ENCODE data around the gene MEF2A.
"Not testable (repeated sequence)": the region's sequence is repeated elsewhere in the genome, so short reads cannot be mapped to it uniquely, and the experiment has no call there.

The MEF2A gene

DNA sequence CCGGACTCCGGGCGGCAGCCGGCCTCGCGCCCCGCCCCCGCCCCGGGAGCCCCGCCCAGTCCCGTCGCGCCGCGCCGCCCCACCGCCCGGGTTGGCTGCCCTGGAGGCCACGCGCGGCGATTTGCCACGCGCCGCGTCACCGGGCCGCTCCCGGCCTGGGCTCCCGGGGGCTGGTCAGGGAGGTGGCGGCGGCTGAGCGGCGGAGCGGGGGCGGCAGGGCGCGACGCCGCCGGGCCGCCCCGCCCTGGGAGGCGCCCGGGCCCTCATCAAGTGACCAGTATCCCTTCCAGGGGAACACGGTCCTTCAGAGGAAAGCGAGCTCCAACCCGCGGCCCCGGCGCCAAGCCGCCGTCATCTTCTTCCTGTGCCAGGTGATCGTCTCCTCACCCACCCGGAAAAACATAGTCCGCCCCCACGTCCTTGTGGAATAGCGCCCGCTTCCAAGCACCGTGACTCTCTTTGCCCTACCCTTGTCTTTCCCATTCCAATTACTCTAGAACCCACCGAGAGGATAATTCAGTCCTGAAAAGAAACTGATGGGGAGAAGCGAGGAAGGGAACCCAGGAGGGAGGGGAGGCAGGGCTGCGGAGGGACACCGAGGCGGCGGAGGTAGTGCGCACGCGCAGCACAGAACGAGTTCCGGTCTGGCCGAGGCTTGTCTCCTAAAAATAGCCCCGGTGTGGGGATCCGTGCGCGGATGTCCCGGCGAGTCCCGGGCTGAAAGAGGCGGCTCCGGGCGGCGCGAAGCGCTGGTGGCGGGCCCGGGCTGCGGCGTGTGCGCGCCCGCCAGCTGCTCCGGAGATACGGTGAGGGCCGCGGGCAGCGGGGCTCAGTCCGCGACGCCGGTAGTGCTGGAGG lies at the start of gene MEF2A:
TSS of gene MEF2A (plus strand) at position 686 of the 858 bp plus-strand sequence. CDS start 67,136 bp downstream, outside the sequence.
- peak; percentile 93 for DNase-seq

DNA sequence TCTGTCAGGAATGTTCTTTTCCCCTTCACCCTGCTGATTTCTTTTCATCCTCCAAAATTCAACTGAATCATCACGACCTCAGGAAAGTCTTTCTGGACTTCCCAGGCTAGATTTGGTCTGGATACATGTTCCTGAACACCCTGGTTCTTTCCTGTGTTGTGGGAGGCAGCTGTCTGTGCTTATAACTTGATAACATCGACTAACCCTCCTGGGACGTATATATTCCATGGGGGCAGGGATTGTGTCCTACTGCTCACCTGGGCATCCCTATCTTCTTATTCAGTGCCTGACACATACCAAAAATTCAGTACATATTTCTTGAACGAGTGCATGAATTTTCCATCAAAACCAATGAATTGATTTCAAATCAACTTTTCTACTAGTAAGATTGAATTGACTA lies 47.6 kb upstream of the MEF2A start:
- DNase-seq = no peak

DNA sequence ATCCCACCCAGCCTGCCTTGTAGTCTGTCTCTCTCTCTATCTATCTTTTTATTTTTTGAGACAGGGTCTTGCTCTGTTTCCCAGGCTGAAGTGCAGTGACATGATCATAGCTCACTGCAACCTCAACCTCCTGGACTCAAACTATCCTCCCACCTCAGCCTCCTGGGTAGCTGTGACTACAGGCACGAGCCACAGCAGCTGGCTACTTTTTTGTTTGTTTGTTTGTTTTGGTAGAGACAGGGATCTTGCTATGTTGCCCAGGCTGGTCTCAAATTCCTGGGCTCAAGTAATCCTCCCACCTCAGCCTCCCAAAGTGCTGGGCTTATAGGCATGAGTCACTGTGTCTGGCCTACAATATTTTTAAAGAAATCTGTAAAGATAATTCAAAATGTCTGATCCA lies 46.4 kb upstream of the MEF2A start:
- DNase-seq = not testable (repeated sequence)

DNA sequence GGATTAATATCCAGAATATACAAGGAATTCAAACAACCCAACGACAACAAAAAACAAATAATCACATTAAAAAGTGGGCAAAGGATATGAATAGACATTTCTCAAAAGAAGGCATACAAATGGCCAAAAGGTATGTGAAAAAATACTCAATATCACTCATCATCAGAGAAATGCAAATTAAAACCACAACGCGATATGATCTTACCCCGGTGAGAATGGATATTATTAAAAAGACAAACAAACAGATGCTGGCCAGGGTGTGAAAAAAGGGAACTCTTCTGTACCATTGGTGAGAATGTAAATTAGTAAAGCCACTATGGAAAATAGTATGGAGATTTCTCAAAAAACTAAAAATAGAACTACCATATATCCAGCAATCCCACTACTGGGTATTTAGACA lies 43.5 kb upstream of the MEF2A start:
- no peak for DNase-seq

DNA sequence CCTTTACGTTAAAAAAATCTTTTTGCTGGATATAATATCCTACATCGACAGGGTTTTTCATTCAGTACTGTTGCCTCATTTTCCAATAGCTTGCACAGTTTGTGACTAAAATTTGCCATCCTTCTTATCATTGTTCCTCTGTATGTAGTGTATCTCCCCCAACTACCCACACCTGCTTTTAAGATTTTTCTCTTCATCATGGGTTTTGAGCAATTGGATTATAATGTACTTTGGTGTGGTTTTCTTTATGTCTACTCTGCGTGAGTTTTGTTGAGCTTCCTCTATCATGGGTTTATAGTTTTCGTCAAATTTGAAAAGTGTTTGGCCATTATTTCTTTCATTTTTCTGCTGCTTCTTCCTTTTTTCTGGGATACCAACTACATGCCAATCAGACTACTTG lies 39.6 kb upstream of the MEF2A start:
- no peak for DNase-seq

DNA sequence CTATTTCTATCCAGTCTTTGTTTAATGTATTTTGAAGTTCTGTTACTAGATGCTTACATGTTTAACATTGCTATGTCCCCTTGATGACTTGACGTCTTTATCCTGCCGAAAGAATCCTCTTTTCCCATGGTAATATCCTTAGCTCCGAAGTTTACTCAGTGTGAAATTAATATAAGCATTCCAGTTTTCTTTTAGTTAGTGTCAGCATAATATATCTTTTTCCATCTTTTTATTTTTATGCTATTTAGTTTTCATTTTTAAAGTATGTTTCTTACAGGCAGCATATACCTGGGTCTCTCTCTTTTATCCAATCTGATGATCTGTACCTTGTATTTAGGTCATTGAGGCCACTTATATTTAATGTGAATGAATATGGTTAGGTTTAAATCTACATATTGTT lies 39.1 kb upstream of the MEF2A start:
- no peak for DNase-seq

DNA sequence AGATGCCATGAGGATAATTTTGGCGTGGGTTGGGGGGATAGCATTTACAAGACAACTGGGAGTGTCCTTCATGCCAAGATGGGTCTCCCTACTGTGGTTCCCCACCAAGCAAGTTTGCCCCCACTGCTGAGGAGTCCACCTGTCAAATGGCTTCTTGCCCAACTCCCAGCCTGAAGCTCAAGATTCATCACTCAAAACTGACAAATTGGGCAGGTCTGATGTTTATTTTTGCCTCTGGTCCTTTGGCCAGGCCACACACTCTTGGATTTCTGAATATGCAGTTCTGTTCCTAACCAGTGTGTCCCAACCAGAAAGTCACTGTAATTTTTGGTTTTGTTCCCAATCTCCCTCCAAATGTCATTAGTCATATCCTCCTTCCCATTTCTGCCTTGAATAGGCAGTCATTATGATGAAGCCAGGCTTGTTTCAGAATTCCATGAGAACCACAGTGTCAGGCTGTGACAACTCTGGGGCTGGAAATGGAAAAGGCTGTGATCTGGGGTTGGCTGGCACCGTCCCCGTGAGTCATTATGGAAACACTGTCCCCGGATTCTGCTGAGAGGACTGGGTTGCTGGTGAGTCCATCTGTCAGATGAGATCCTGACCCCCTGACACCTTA lies 29.3 kb upstream of the MEF2A start:
- no peak for DNase-seq

DNA sequence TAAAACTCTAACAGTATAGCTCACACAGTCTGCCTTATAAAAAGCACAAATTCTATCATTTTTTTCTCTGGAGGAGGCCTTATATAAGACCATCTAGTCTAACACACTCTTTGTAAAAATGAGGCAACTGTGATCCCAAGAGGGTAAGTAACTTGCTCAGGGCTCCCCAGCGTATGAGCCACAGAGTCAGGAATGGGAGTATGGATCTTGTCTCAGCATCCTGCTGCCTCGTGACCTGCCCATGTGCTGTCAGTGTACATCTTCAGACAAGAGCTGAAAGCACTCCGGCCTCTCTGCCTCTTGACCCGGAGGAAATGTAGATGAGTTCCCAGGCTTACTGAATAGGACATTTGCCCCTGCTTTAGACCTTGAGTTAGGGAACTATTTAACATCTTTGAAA lies 28.4 kb upstream of the MEF2A start:
- DNase-seq = no peak

DNA sequence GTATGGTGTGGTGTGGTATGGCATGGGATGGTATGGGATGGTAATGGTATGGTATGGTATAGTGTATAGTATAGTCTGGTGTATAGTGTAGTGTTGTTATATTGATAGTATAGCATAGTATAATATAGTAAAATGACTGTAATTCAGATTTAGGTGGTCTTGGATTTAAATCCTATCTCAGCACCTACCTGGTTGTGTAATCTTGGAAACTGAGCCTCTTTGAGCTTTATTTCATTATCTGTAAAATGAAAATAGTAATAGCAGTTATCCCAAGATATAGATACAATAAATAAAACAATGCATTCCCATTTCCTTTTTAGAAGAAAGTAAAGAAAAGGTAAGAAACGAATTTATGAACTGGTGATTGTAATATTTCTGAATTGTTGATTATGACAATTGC lies 27.5 kb upstream of the MEF2A start:
- DNase-seq = no peak

DNA sequence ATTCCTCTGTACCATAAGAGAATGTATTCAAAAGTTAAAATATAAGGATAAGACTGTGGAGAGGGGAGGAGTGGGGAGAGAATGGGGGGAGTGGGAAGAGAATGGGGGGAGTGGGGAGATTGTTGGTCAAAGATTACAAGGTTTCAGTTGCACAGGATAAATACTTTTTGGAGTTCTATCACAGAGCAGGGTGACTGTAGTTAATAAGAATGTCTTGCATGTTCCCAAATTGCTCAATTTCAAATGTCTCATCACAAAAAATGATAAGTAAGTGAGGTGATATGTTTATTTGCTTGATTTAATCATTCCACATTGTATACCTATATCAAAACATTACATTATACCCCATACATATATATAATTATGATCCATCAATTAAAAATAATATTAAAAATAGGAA lies 23.0 kb upstream of the MEF2A start:
- no peak for DNase-seq

DNA sequence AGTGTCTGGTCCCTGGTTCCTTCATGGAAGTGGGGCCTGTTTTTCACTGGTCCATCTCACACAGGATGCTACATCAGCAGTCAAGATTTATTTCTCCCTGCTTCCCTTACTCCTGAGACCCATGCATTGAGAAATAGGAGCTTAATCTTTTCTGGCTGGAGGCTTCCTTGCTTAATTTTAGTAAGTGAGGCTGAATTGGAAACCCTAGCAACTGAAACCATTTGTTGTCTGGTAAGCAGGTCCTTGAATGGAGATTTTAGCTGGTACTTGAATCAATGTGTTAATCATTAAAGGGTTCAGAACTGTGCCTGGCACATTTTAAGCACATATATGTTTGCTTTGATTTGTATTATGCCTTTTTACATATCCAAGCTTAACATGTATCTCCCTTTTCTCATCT lies 20.2 kb upstream of the MEF2A start:
- DNase-seq = no peak

DNA sequence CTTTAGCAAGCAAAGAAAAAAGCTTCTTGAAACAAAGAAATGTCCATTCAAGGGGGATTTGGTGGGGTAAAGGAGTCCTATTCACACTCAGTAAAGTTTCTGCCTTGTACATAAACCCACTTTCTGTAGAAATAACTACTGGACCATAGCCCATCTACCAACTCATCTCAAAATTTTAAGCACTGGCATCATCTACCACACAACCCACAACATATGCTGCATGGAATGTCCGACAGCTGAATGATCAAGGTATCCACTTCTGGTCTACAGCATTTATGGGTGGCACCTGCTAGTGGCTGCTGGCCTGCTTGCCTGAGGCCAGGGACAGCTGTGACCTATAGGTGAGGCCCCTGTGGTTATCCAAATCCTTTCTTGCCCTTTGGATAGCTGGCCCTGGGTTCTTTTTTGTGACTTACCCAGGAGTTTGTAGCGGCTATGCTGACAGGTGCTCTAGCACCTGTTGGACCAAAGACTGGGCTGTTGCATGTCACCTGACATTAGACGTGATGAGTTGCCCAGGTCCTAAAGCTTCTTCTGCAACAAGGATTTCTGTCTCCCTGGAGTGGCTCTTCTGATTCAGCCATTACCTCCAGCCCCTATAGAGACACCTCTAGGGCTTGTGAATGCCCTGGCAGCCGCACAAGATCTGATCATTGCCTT lies 19.2 kb upstream of the MEF2A start:
- no peak for DNase-seq

DNA sequence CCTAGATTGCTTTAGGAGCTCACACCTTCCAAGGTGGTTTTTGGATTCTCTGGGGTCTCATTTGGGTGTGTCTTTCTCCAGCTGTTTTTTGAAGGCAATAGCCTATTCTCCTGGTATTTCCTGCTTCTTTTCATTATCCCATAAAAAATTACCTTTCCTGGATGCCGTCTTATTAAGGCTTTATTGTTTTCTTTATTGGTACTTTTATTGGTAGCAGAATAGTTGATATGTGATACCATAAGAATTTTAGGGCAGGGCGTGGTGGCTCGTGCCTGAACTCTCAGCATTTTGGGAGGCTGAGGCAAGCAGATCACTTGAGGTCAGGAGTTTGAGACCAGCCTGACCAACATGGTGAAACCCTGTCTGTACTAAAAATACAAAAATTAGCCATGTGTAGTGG lies 18.3 kb upstream of the MEF2A start:
- no peak for DNase-seq

DNA sequence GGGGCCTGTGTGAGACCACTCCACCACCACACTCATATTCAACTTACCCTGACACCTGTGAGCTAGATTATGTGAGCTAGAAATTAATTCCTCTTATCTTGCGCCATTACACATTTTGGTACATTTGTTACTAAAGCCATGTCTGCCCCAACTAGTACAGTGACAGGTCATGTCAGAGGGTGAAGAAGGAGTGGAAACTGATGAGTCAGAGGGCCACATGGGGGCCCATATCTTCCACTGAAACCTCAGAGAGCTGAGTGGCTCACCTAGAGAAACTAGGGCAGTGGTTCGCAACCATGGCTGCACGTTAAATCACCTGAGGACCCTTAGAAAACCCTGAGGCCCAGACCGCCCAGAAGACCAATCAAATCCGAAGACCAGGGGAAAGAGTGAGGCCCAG lies 15.7 kb upstream of the MEF2A start:
- DNase-seq = no peak

DNA sequence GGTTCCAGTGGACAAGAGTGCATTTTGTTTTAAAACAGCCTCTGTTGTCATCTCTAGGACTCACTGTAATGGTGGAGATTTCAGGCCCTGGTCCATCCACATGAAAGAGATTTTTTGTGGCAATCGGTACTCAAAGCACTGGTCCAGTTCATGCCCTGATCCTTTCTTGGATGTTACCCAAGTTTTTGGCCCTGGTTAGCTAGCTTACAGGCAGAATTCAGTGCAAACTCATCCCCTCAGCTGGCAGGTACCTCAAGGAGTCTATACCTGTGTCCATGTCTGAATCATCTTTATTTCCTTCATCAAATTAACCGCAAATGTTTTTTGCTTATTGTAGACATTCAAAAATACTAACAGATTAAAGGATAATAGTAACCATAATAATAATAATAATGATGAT lies 13.7 kb upstream of the MEF2A start:
- no peak for DNase-seq

DNA sequence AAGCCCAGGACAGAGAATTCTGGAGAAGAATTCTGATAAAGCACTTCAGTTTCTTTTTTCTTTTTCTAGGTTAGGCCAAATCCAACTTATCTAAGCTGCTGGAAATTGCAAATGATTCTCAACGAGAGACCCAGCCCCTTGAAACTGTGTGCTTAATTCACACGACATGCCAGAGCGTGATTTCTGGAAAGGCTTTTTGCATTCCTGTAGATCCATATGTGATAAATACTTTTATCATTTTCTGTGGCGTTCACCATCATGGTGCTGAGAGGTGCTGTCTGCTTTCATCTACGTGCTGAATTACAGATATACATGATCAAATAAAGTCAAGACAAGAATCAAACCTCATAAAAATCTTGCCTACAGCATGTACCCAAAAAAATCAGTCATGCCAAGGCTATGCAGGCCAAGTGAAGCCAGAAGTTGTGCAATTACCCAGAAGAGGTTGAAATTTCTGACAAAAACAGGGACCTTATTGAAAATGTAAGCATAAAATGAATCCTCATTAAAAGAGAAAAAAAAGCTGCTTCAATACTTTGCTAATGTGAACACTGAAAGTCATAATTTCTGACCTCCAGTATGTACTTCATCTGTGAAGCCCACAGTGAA lies 10.8 kb upstream of the MEF2A start:
- no peak for DNase-seq

DNA sequence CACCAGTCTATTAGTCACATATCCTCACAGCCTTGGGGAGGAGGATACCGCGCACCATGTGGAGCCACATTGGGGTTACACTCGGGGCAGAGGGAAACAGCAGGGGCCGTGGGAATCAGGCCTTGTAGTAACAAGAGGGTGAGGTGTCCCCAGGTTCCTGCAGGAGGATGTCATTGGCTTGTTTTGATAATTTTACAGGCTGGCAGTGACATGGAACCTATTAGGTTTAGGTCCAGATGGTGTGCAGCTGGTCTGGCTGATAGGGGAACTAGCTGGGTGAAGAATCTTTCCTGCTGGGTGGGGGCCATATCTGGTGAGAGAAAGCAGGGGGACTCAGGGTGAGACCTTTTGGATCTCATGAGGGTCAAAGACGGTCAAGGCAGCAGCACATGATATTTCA lies 9.8 kb upstream of the MEF2A start:
- DNase-seq = no peak

DNA sequence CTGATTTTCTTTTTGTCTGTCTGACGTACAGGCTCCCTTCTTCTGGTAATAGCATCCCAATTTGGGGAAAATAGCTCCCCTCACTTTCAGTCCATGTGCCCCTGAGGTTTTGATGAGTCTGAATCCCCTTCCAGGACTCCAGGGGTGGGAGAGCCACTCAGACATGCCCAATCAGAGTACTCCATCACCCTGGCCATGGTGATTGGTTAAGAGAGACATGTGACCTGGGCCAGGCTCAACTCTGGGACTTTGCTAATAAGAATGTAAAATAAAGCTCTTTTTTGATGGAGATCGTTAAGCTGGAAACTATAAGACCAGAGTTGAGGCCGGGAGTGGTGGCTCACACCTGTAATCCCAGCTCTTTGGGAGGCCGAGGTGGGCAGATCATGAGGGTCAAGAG lies 9.2 kb upstream of the MEF2A start:
- DNase-seq = no peak

DNA sequence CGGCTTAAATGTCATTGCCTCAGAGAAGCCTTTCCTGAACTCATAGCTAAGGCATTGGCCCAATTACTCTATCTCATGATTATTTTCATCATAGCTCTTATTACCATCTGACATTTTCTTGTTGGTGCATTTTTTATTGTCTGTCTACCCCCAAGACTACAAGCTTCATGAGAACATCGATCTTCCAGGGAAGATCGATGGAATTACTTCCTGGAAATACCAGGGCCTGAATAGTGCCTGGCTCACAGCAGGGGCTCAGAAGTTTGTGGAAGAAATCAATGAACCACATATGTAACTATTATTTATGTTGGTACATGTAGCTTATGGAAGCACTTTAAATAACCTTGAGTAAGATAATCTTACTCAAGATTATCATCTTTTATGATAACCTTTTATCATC lies 7.7 kb upstream of the MEF2A start:
- no peak for DNase-seq

DNA sequence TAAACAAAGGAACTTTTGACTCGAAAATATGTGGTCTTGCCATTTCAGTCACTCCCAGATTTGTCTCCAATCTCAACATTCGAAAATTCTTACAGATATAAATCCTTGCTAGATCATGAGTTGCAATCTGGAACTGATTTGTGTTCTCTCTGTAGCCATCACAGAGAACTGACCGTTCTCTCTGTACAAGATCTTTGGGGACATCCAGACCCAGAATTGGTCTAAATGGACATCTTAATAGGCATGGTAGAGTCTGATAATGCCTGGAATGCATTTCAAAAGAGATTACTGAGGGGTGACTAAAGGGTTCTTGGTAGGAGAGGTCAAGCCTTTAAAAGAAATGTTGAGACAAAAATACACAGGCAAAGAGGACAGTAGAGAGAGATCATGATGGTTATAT lies 7.2 kb upstream of the MEF2A start:
- DNase-seq = no peak

DNA sequence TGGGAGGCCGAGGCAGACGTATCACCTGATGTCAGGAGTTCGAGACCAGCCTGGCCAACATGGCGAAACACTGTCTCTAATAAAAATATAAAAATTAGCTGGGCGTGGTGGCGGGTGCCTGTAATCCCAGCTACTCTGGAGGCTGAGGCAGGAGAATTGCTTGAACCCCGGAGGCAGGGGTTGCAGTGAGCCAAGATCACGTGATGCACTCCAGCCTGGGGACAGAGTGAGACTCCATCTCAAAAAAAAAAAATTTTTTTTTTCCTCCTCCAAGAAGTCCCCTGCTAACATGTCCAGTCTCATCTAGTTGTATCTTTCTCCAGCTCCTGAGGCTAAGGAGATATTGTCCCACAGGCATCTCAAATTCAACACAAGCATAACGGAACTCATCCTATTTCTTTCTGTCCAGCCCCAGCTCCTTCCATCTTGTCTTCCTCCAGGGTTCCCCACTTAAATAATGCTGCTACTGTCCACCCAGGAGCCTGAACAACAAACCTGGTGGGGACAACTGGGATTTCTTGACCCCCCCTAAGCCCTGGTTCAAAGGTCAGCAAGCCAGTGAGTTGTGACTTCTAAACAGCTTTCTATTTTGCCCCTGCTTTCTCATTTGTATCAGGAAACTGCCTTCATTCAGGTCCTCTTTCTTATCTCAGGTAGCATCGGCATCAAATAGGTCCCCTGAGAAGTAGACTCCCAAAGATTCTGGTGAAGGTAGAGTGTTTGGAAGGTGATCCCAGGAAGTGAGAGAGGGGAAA lies 4.1 kb upstream of the MEF2A start:
- no peak for DNase-seq

DNA sequence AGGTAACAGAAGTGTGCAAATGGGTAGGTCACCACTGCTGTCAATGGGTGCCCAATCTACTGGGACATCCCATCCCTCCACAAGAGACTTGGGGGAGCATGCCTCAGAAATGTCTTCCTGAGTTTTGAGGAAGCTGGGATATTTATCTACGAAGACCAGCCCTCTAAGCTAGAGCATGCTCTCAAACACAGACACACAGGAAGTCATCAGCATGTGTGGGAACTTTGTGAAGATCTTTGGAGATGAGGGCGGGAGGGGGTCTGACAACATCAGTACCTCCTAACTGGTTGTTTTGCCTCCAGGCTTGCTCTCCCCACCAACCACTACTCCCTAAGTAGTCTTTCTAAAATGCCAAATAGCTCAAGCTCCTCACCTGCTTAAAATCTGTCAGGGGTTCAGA lies 3.5 kb upstream of the MEF2A start:
- no peak for DNase-seq
